Endothelial cell of umbilical vein (primary cell): ENCODE results near the gene MAGEB17.

Experiments used
- EZH2 ChIP-seq: IDR thresholded peaks from 2 replicates; pipeline ENCODE4 v1.6.1; 2012; ENCODE audit warnings: borderline replicate concordance, low read depth, mild to moderate bottlenecking, moderate library complexity, low read length, inconsistent platforms; ENCODE audit not compliant: severe bottlenecking
- POLR2A ChIP-seq: IDR thresholded peaks from 2 replicates; pipeline ENCODE4 v1.6.1; 2012; ENCODE audit warnings: low read depth, mild to moderate bottlenecking, control low read depth, low read length
- TF ChIP-seq, protein P1 (sequence below), 2 donors: IDR thresholded peaks; 1 replicate in 1 of 2; 2 replicates in 1 of 2; pipeline ENCODE4 v1.5.1; 2011; ENCODE audit warnings: low read length in 2 of 2, mild to moderate bottlenecking in 2 of 2, moderate library complexity in 2 of 2, control low read depth in 1 of 2, inconsistent platforms in 1 of 2, low read depth in 1 of 2; ENCODE audit not compliant: insufficient read depth in 1 of 2; ENCODE audit errors: extremely low read depth in 1 of 2

DNA sequence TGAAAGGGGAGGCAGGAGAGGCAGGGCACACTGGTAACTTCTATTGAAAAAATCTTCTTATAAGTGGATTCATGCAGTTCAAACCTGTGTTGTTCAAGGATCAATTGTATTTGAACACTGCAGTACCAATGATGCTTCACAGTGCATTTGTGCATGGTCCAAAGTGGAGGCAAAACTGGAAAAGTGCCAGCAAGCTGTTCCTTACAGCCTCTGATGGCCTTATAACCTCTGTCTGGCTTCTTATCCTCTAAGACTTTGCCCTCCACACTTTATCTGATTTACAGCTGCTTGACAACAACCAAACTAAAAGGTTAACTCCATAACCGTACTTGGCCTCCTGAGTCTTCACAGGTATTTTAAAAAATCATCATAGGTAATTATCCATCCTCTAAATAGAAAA is 40.4 kb downstream of the MAGEB17 start:
- TF ChIP-seq, protein P1, sequence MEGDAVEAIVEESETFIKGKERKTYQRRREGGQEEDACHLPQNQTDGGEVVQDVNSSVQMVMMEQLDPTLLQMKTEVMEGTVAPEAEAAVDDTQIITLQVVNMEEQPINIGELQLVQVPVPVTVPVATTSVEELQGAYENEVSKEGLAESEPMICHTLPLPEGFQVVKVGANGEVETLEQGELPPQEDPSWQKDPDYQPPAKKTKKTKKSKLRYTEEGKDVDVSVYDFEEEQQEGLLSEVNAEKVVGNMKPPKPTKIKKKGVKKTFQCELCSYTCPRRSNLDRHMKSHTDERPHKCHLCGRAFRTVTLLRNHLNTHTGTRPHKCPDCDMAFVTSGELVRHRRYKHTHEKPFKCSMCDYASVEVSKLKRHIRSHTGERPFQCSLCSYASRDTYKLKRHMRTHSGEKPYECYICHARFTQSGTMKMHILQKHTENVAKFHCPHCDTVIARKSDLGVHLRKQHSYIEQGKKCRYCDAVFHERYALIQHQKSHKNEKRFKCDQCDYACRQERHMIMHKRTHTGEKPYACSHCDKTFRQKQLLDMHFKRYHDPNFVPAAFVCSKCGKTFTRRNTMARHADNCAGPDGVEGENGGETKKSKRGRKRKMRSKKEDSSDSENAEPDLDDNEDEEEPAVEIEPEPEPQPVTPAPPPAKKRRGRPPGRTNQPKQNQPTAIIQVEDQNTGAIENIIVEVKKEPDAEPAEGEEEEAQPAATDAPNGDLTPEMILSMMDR (IDR thresholded peaks at IDR 0.05; ENCODE audit: extremely low read depth in 1 of 2, insufficient read depth in 1 of 2, low read depth in 1 of 2, low read length in 2 of 2): no peak
- no peak for TF ChIP-seq EZH2
- TF ChIP-seq POLR2A: no peak
